T-helper 1 cell treated with Interleukin-12 subunit alpha and Interleukin-12 subunit beta and Interleukin-4 antibody, amounts not matched to agents 30 μg/mL and 1 μg/mL, for 36 hours (primary cell): ENCODE measurements around the gene GNA12.
"Not testable (repeated sequence)": the region's sequence is repeated elsewhere in the genome, so short reads cannot be mapped to it uniquely, and the experiment has no call there.

ENCODE experiments used
- H3K27ac Mint-ChIP-seq: one replicate; pipeline ENCODE4 v1.8.0; 2021; ENCODE audit warnings: mild to moderate bottlenecking, mixed read lengths
- H3K27me3 Mint-ChIP-seq: one replicate; pipeline ENCODE4 v1.8.0; 2021; ENCODE audit warnings: low read depth, mixed read lengths
- H3K36me3 Mint-ChIP-seq: one replicate; pipeline ENCODE4 v1.8.0; 2021; ENCODE audit warnings: low read depth, mixed read lengths
- H3K4me1 Mint-ChIP-seq: one replicate; pipeline ENCODE4 v1.8.0; 2021; ENCODE audit warnings: low read depth, mixed read lengths
- H3K4me3 Mint-ChIP-seq: one replicate; pipeline ENCODE4 v1.8.0; 2021; ENCODE audit warnings: mild to moderate bottlenecking, moderate library complexity, mixed read lengths
- H3K9me3 Mint-ChIP-seq: one replicate; pipeline ENCODE4 v1.8.0; 2021; ENCODE audit warnings: mixed read lengths

The GNA12 gene

GRCh38 chr7:2692543-2692942 lies 151.6 kb downstream of the GNA12 start:
- Mint-ChIP-seq H3K4me1 (peaks cover 9% of the 10 kb centered on the region), H3K36me3 (no peaks in the 10 kb centered on the region), H3K9me3 (no peaks in the 10 kb centered on the region), H3K27ac (no peak overlapping the region), H3K4me3 (no peak overlapping the region), H3K27me3 (peaks cover 36% of the 10 kb centered on the region)

DNA sequence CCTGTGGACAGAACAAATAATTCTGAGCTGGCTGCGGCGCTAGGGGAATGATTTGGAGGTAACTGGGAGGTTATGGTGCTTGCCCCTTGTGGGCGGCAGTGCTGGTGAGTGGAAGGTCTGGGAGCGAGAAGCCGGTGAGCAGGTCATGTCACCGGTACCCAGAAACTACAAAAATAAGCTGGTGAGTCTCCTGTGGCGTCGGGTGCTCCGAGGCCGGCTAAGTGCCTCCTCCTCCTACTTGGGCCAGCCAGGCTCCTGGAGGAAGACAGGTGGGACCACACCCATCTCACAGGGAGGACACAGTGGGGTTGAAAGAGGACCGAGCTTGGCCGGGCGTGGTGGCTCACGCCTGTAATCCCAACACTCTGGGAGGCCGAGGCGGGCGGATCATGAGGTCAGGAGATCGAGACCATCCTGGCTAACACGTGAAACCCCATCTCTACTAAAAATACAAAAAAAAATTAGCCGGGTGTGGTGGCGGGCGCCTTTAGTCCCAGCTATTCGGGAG lies 152.1 kb downstream of the GNA12 start:
- peaks cover 38% of the 10 kb centered on the region for H3K27me3 Mint-ChIP-seq
- H3K9me3 Mint-ChIP-seq, H3K4me1 Mint-ChIP-seq, H3K4me3 Mint-ChIP-seq, H3K36me3 Mint-ChIP-seq, H3K27ac Mint-ChIP-seq: not testable (repeated sequence)

GRCh38 chr7:2691011-2691707 lies 152.9 kb downstream of the GNA12 start:
- H3K9me3 Mint-ChIP-seq = no peaks in the 10 kb centered on the region
- no peak overlapping the region for H3K27ac Mint-ChIP-seq
- peaks cover 43% of the 10 kb centered on the region for H3K27me3 Mint-ChIP-seq
- no peaks in the 10 kb centered on the region for H3K36me3 Mint-ChIP-seq
- H3K4me3 Mint-ChIP-seq = no peak overlapping the region
- peaks cover 9% of the 10 kb centered on the region for H3K4me1 Mint-ChIP-seq

DNA sequence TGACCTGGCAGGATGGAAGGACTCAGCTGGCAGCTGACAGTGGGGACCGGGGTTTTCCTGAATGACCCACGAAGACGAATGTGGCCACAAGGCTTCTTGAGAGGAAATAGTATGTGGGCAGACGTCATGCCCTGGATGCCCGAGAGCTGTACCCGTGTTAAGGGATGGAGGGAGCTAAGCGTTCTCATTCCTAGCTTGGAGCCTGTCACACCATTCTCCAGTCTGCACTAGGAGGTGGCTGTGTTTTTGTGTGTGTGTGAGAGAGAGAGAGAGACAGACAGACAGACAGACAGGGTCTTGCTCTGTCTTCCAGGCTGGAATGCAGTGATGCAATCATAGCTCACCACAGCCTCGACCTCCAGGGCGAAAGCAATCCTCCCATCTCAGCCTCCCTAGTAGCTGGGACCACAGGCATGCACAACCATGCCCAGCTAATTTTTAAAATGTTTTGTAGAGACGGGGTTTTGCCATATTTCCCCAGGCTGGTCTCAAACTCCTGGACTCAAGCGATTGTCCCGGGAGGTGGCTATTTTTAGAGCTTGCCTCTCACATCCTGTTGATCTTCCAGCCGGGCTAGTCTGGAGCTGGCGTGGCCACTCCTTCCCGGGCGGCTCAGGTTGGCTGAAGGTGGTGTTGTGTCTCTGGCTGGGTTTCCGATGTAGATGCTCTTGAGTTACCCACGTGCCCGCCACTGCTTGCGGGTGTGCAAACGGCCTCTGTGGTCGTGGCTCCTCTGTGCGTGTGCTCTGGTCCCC lies 154.0 kb downstream of the GNA12 start:
- no peaks in the 10 kb centered on the region for H3K36me3 Mint-ChIP-seq
- H3K4me1 Mint-ChIP-seq = peaks cover 9% of the 10 kb centered on the region
- no peak overlapping the region for H3K27ac Mint-ChIP-seq
- no peak overlapping the region for H3K4me3 Mint-ChIP-seq
- H3K27me3 Mint-ChIP-seq = peaks cover 50% of the 10 kb centered on the region
- no peaks in the 10 kb centered on the region for H3K9me3 Mint-ChIP-seq

GRCh38 chr7:2689343-2689847 lies 154.7 kb downstream of the GNA12 start:
- Mint-ChIP-seq H3K27me3 (peaks cover 52% of the 10 kb centered on the region), H3K36me3 (no peaks in the 10 kb centered on the region), H3K27ac (no peak overlapping the region), H3K4me1 (peaks cover 9% of the 10 kb centered on the region), H3K9me3 (no peaks in the 10 kb centered on the region), H3K4me3 (no peak overlapping the region)

DNA sequence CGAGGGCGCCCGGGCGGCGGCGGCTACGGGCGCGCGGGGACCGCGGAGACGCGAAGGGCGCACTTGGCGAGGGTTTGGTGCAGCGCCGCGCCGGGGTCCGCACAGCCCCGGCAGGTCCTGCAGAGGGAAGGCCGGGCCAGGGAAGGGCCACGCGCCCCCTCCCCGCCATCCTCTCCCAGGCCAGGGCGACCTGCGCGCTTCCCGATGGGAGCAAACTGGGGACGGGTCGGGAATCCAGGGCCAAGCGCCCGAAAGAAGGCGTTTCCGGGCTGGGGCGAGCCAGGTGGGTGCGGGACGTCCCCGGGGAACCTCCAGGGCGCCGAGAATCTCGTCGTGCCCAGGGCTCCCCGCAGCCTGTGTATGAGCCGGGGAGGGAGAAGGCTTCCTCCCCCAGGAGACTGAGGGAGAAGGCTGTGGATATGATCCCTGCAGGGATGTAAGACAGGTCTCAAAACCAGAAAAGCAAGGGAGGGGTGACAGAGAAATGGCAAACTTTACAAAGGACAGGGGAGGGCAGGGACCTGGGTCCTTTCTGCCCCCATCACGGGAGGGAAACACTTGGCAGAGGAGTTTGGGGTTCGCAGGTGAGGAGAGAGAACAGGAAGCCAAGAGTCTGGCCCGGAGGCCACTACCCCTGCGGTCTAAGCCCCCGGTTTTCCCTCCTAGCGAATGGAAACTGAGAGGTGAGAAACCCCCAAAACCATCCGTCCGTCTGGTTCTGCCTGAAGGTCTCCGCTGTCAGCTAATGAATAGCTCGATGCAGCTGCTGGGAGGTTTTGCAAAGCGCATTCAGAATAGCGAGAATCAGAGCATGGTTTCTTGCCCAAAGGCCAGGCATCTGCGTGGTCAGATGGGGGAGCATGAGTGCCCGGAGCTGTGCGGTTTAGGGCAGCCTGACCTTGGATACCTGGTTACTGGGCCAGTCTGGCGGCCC lies 155.4 kb downstream of the GNA12 start:
- Mint-ChIP-seq H3K27me3 (peaks cover 55% of the 10 kb centered on the region), H3K9me3 (no peaks in the 10 kb centered on the region), H3K27ac (no peak overlapping the region)

DNA sequence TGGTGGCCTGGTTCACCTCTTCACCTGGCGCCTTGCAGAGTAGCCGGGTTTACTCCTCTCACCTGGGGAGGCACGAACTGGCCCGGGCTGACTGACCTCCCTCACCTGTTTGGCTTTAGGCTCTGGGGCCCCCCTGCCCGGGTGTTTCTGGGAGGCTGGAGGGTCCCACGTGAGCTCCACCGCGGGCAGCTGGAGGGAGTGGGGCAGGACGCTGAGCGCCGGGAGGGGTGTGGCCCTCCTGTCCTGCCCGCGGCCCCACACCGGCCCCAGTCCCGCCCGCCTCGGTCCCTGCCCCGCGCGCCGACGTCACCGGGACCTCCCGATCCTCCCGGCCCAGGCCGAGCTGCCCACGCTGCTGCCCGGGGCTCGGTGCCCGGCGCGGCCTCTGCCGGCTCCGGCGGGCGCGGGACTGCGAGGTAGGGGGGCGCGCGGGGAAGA lies 156.2 kb downstream of the GNA12 start, which contains the start of gene AMZ1:
Gene AMZ1 (plus strand): TSS at position 322 of the 438 bp plus-strand sequence. CDS start 12,250 bp downstream, outside the sequence.
- H3K4me1 Mint-ChIP-seq = peaks cover 9% of the 10 kb centered on the region

More for the DNA sequence above, 155.4 kb downstream of the GNA12 start:
- Mint-ChIP-seq H3K4me3 (no peak overlapping the region), H3K36me3 (no peaks in the 10 kb centered on the region), H3K4me1 (peaks cover 9% of the 10 kb centered on the region)

DNA sequence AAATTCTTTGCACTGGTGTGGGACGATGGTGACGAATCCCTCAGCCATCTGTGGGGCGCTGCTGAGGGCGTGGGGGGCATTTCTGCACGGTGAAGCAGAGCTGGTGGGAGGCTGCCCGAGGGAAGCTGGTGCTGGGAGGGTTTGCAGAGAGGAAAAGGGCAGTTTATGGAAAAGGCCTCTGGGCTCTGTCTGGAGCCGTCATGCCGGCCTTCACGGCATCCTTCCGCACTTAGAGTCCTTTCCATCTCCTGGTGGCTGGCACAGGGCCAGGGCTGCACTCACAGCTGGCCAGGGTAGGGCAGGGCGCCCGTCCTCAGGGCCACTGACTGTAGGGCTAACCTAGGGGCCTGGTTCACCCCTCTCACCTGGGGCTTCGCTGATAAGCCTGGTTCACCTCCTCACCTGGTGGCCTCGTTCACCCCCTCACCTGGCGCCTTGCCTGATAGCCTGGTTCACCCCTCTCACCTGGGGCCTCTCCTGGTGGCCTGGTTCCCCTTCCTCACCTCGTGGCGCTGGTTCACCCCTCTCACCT lies 156.7 kb downstream of the GNA12 start:
- H3K27me3 Mint-ChIP-seq = peaks cover 55% of the 10 kb centered on the region
- H3K27ac Mint-ChIP-seq = no peak overlapping the region
- no peaks in the 10 kb centered on the region for H3K9me3 Mint-ChIP-seq
- no peaks in the 10 kb centered on the region for H3K36me3 Mint-ChIP-seq
- H3K4me3 Mint-ChIP-seq = no peak overlapping the region
- peaks cover 9% of the 10 kb centered on the region for H3K4me1 Mint-ChIP-seq

More for the DNA sequence above, 156.2 kb downstream of the GNA12 start, which contains the start of gene AMZ1:
- no peaks in the 10 kb centered on the region for H3K9me3 Mint-ChIP-seq
- H3K27me3 Mint-ChIP-seq = peaks cover 55% of the 10 kb centered on the region
- H3K36me3 Mint-ChIP-seq = no peaks in the 10 kb centered on the region
- H3K27ac Mint-ChIP-seq = no peak within 1 kb of the TSS
- no peak within 1 kb of the TSS for H3K4me3 Mint-ChIP-seq

GRCh38 chr7:2686101-2686500 lies 158.0 kb downstream of the GNA12 start:
- no peaks in the 10 kb centered on the region for H3K36me3 Mint-ChIP-seq
- H3K9me3 Mint-ChIP-seq = no peaks in the 10 kb centered on the region
- no peak overlapping the region for H3K4me3 Mint-ChIP-seq
- peaks cover 9% of the 10 kb centered on the region for H3K4me1 Mint-ChIP-seq
- no peak overlapping the region for H3K27ac Mint-ChIP-seq
- peaks cover 52% of the 10 kb centered on the region for H3K27me3 Mint-ChIP-seq

GRCh38 chr7:2684501-2684900 lies 159.6 kb downstream of the GNA12 start:
- H3K4me3 Mint-ChIP-seq = no peak overlapping the region
- no peaks in the 10 kb centered on the region for H3K36me3 Mint-ChIP-seq
- H3K4me1 Mint-ChIP-seq = peaks cover 7% of the 10 kb centered on the region
- peaks cover 40% of the 10 kb centered on the region for H3K27me3 Mint-ChIP-seq
- H3K27ac Mint-ChIP-seq = no peak overlapping the region
- no peaks in the 10 kb centered on the region for H3K9me3 Mint-ChIP-seq

DNA sequence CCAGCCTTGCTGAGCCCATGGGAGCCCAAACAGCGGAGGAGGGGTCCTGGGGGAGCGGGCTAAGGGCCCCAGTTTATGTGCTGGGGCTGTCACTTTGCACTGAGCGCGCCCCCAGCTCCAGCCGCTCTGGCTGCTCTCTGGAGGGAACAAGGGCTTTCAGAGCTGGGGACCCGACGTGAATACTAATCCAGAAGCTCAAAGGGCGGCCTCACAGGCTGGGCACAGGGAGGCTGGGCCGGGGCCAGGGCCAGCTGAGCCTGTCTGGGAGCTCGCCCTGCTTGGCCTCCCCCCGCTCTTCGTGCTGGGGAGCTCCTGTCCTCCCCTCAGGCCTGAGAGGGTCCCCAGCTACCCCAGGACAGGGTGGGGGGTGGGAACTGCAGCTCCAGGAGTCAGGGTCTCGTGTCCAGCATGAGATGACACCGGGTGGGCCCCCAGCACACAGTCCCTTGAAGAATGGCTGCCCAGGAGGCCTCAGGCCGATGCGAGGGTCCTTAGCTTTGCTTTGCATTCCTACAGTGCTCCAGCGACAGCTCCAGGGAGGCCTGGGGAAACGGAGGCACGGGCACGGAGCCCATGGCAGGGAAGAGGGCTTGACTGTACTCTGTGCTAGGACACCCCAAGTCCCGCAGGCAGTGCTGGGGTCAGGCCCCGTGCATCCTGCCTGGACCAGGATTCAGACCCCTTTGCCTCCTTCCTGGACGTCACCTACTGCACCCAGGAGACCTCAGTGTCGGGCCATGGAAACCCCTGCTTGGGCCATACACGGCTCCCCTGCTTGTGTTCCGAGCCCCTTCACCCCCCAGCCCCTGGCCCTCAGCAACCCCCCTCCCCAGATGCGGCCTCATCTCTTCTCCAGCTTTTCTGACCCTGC lies 161.9 kb downstream of the GNA12 start:
- Mint-ChIP-seq H3K27ac (no peak overlapping the region), H3K4me3 (no peak overlapping the region), H3K27me3 (peaks cover 22% of the 10 kb centered on the region), H3K4me1 (no peaks in the 10 kb centered on the region), H3K9me3 (no peaks in the 10 kb centered on the region), H3K36me3 (no peaks in the 10 kb centered on the region)

DNA sequence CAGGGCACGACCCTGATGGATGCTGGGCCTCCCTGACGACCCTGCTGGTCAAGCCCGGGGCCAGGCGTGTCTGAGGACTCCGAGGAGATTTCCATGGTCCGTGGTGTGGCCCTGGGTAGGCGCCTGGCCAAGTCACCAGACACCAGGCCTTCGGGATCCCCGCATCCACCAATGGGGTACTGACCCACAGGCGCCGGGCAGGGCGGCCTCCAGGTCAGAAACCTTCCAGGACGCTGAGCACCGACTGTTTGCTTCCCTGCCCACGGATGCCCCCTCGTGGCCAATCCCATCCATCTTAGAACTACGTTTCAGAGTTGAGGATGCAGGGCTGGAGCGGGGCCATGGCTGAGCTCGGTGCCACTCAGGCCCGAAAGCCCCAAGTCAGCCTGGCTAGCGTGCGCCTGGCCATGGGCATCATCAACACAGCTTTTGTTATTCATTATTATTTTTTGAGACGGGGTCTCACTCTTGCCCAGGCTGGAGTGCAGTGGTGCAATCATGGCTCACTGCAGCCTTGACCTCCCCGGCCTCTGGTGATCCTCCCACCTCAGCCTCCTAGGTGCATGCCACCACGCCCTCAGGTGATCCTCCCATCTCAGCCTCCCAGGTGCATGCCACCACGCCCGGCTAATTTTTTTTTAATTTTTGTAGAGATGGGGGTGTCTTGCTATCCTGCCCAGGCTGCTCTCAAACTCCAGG lies 163.2 kb downstream of the GNA12 start:
- no peaks in the 10 kb centered on the region for H3K4me1 Mint-ChIP-seq
- no peaks in the 10 kb centered on the region for H3K36me3 Mint-ChIP-seq

GRCh38 chr7:2680256-2680655 lies 163.9 kb downstream of the GNA12 start:
- peaks cover 10% of the 10 kb centered on the region for H3K27me3 Mint-ChIP-seq
- no peaks in the 10 kb centered on the region for H3K4me1 Mint-ChIP-seq
- H3K4me3 Mint-ChIP-seq = no peak overlapping the region
- no peak overlapping the region for H3K27ac Mint-ChIP-seq
- no peaks in the 10 kb centered on the region for H3K36me3 Mint-ChIP-seq
- no peaks in the 10 kb centered on the region for H3K9me3 Mint-ChIP-seq

More for the DNA sequence above, 163.2 kb downstream of the GNA12 start:
- Mint-ChIP-seq H3K9me3 (no peaks in the 10 kb centered on the region), H3K27me3 (peaks cover 14% of the 10 kb centered on the region), H3K4me3 (no peak overlapping the region), H3K27ac (no peak overlapping the region)
